GM19099 (cell line): ENCODE results near the gene NOS1AP.

ENCODE experiments used
- POLR2A ChIP-seq: IDR thresholded peaks from 3 replicates; pipeline ENCODE4 v1.6.1; 2011; ENCODE audit warnings: low read depth; ENCODE audit not compliant: insufficient read length; ENCODE audit errors: extremely low read depth

NOS1AP gene

GRCh38 chr1:162303004-162303344 lies 233.5 kb downstream of the NOS1AP start:
- TF ChIP-seq POLR2A: no peak

- no peak for TF ChIP-seq POLR2A
These were observed 235.2 kb downstream of the NOS1AP start for GRCh38 chr1:162304736-162305135.

GRCh38 chr1:162305969-162306368 lies 236.5 kb downstream of the NOS1AP start:
- TF ChIP-seq POLR2A: no peak

- no peak for TF ChIP-seq POLR2A
These were observed 240.8 kb downstream of the NOS1AP start for GRCh38 chr1:162310337-162310736.

GRCh38 chr1:162314206-162314605 lies 244.7 kb downstream of the NOS1AP start:
- TF ChIP-seq POLR2A: no peak

GRCh38 chr1:162315673-162316072 lies 246.2 kb downstream of the NOS1AP start:
- TF ChIP-seq POLR2A: no peak

- TF ChIP-seq POLR2A: no peak
These were observed 246.7 kb downstream of the NOS1AP start for GRCh38 chr1:162316187-162316586.

GRCh38 chr1:162317621-162318020 lies 248.1 kb downstream of the NOS1AP start:
- no peak for TF ChIP-seq POLR2A

GRCh38 chr1:162319493-162320175 lies 250.1 kb downstream of the NOS1AP start:
- TF ChIP-seq POLR2A: no peak

GRCh38 chr1:162321809-162322422 lies 252.4 kb downstream of the NOS1AP start:
- no peak for TF ChIP-seq POLR2A

- TF ChIP-seq POLR2A: no peak
These were observed 253.5 kb downstream of the NOS1AP start for GRCh38 chr1:162323023-162323422.

- TF ChIP-seq POLR2A: no peak
These were observed 254.9 kb downstream of the NOS1AP start for GRCh38 chr1:162324396-162324795.

GRCh38 chr1:162326559-162326958 lies 257.1 kb downstream of the NOS1AP start:
- no peak for TF ChIP-seq POLR2A

- no peak for TF ChIP-seq POLR2A
These were observed 257.8 kb downstream of the NOS1AP start for GRCh38 chr1:162327144-162327787.

- no peak for TF ChIP-seq POLR2A
These were observed 258.3 kb downstream of the NOS1AP start for GRCh38 chr1:162327788-162328165.

GRCh38 chr1:162328512-162328911 lies 259.0 kb downstream of the NOS1AP start:
- TF ChIP-seq POLR2A: no peak

GRCh38 chr1:162329826-162330225 lies 260.3 kb downstream of the NOS1AP start:
- TF ChIP-seq POLR2A: no peak

GRCh38 chr1:162333991-162334390 lies 264.5 kb downstream of the NOS1AP start:
- no peak for TF ChIP-seq POLR2A
